ENCODE data around the gene PTGES2. TPM values are rescaled to one million over a fixed set of nuclear protein-coding genes. Genes with fewer than 3 reads are reported as not detected.
A peak's percentile ranks its signal among the peaks of the same experiment; 100 is the strongest.

PTGES2 gene
- total and polyA plus RNA-seq, 9 of the 15 experiments (the other 6 are each of a cell fraction or from before 2014, with no cell fraction given) = 2.4 to 196 (median 90.1) TPM

GRCh38 chr9:128127990-128128835 lies 684 bp upstream of the PTGES2 start (continued):
- TF ChIP-seq RREB1 (CRISPR knock-in tag; IDR thresholded peaks at IDR 0.05) (no peak), PTRF (tag; IDR thresholded peaks at IDR 0.05) (no peak), REST (IDR thresholded peaks at IDR 0.05; ENCODE audit: borderline replicate concordance) (no peak), REST (CRISPR knock-in tag; IDR thresholded peaks at IDR 0.05; ENCODE audit: low read depth) (no peak), ETV6 (IDR thresholded peaks at IDR 0.05; ENCODE audit: borderline replicate concordance in 1 of 2, low read depth in 2 of 2, low read length in 1 of 2) (no peak), ETV6 (CRISPR knock-in tag; IDR thresholded peaks at IDR 0.05; ENCODE audit: borderline replicate concordance) (no peak), USF1 (CRISPR knock-in tag; IDR thresholded peaks at IDR 0.05) (peak; percentile 88), ZFP91 (CRISPR knock-in tag; IDR thresholded peaks at IDR 0.05) (no peak), POLR2AphosphoS5 (IDR thresholded peaks at IDR 0.05; ENCODE audit: control insufficient read depth, insufficient read depth, low read depth, low read length) (0 out of 2 replicates have a peak, but pooled peaks have one; percentile 16)
